NK-92 treated with Interleukin-12 subunit alpha and Interleukin-12 subunit beta, amount 100 ng/mL, for 24 hours (cell line): ENCODE measurements around the gene NSUN3.
"Not testable (repeated sequence)": the region's sequence is repeated elsewhere in the genome, so short reads cannot be mapped to it uniquely, and the experiment has no call there.

ENCODE experiments used
- DNase-seq: peaks from one replicate; lab custom pipeline; 2025; lab: John Stamatoyannopoulos, UW

The NSUN3 gene

GRCh38 chr3:94062513-94063404, at the start of gene NSUN3, which contains the start of gene DHFR2:
Gene NSUN3, plus strand, starts transcription at chr3:94063061. Its CDS starts 66 bp downstream, at chr3:94063127.
Gene DHFR2, minus strand, starts transcription at chr3:94062916. Its CDS starts 1,405 bp downstream, at chr3:94061511.
- peak; percentile 88 for DNase-seq

- no peak for DNase-seq
Observed at GRCh38 chr3:94015025-94015424, 47.8 kb upstream of the NSUN3 start.

GRCh38 chr3:94019659-94020058, 43.2 kb upstream of the NSUN3 start:
- no peak for DNase-seq

- no peak for DNase-seq
Observed at GRCh38 chr3:94020293-94020692, 42.6 kb upstream of the NSUN3 start.

GRCh38 chr3:94024385-94024784, 38.5 kb upstream of the NSUN3 start:
- DNase-seq: no peak

- DNase-seq: no peak
Observed at GRCh38 chr3:94026623-94027022, 36.2 kb upstream of the NSUN3 start.

GRCh38 chr3:94028093-94028837, 34.6 kb upstream of the NSUN3 start, which contains the start of gene STX19:
Gene STX19, minus strand, starts transcription at chr3:94028597. Its CDS starts 13,328 bp downstream, at chr3:94015269.
- DNase-seq: no peak

GRCh38 chr3:94036909-94037507, 25.9 kb upstream of the NSUN3 start:
- DNase-seq: no peak

GRCh38 chr3:94043285-94043684, 19.6 kb upstream of the NSUN3 start:
- DNase-seq: no peak

- DNase-seq: not testable (repeated sequence)
Observed at GRCh38 chr3:94044100-94044936, 18.5 kb upstream of the NSUN3 start.

GRCh38 chr3:94046533-94046932, 16.3 kb upstream of the NSUN3 start:
- no peak for DNase-seq

GRCh38 chr3:94049267-94049666, 13.6 kb upstream of the NSUN3 start:
- DNase-seq: no peak

- DNase-seq: no peak
Observed at GRCh38 chr3:94050546-94050945, 12.3 kb upstream of the NSUN3 start.

GRCh38 chr3:94061297-94061696, 1.6 kb upstream of the NSUN3 start:
- DNase-seq: no peak

GRCh38 chr3:94063496-94064119, 747 bp downstream of the NSUN3 start:
- DNase-seq: no peak

- DNase-seq: no peak
Observed at GRCh38 chr3:94064243-94064860, 1.5 kb downstream of the NSUN3 start.

- DNase-seq: no peak
Observed at GRCh38 chr3:94065122-94065521, 2.3 kb downstream of the NSUN3 start.

GRCh38 chr3:94065819-94066480, 3.1 kb downstream of the NSUN3 start:
- DNase-seq: no peak

GRCh38 chr3:94066506-94067500, 3.9 kb downstream of the NSUN3 start:
- DNase-seq: no peak
